Activated CD4-positive, CD25-positive, alpha-beta regulatory T cell treated with anti-CD3 and anti-CD28 coated beads, Interleukin-2, amount 50 U/mL, for 72 hours (primary cell): ENCODE data around the gene THUMPD1.
A peak's percentile ranks its signal among the peaks of the same experiment; 100 is the strongest.
"Not testable (repeated sequence)": the region's sequence is repeated elsewhere in the genome, so short reads cannot be mapped to it uniquely, and the experiment has no call there.

Experiments used
- DNase-seq: peaks from one replicate; pipeline ENCODE4 v3.0.0; 2021

Gene THUMPD1

DNA sequence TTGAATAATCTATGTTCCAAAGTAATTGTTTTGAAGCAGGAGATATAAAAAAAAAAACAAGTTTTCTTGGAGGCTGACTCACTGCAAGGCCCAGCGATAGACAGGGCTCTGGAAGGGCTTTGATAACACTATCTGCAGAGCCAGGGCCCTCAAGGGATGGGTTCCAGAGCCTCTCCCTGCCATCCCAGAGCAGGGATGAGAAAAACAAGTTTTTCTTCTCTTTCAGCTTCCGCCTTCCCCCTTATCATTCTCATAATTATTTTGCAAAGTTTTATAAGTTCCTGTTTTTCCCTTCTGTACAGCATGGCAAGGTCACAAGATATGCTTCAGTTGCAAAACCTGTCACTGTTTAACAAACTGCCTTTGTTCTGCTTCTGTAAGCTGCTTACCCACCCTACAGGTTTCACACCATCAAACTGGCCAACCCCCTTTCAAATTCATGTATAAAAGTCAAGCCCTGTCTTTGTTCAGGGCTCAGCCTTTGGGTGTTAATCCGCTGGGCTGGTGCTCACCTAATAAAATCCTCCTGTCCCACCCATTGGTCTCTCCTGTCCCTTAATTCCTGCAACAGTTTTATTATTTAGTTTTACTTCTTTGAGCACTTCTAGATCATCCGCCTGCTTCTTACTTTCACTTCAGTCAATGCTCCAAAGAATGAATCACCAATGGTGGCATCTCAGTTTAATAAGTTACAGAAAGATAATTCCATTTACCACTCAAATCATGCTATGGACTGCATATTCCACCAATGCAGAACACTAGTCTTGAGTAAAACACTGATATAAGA is 5.6 kb upstream of the THUMPD1 start:
- no peak for DNase-seq

DNA sequence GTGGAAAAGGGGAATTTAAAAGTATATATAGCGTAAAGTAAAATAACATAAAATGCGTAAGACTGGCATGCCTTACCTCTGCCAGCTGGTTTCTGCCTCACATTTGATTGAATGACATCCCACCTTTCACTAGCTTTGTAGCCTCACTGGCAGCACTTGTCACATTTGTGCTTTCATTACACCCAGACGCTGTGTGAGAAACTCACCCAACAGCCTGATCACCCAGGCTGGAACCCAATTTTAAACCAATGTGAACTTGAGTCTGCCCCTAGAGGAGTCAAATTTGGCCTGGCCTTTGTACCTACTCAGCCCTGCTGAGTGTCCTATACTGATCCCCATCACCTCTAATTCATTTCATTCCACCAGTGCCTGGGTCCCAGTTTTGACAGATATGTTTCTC is 4.8 kb upstream of the THUMPD1 start:
- no peak for DNase-seq

DNA sequence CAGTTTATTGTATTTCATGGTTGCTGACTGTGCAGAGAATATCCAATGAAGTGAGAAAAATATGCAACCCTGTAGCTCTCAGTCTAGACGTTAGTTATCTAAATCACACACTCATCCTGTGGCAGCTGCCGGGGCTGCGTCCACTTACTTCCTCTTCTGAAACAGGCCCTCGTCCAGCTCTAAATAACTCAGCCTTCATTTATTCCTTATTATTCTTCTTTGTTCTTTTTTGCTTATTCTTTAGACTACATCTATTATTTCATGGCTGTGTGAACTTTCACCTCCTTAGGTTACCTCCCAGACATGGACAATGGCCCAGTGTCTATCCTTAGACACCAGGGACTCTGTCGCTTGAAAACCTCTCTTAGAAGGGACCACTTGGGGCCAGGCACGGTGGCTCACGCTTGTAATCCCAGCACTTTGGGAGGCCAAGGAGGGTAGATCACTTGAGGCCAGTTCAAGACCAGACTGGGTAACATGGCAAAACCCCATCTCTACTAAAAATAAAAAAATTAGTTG is 3.4 kb upstream of the THUMPD1 start:
- DNase-seq, result no peak

DNA sequence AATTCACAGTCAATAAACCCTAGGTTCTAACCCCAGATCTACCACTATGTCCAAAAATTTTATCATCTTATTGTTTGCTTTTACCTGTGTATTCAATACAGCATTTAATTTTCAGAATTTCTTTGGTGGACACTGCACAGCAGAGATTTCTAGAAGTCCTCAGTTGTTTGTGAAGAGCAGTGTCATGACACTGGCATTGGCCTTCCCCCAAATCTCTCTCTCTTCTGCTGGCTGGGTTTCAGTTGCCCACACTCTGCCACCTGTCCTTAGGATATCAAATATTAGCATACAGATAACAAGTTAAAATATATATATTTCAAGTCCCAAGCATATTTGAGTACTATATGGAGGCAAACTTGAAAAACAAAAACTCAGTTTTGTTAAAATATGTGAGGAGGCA is 2.0 kb upstream of the THUMPD1 start:
- no peak for DNase-seq

DNA sequence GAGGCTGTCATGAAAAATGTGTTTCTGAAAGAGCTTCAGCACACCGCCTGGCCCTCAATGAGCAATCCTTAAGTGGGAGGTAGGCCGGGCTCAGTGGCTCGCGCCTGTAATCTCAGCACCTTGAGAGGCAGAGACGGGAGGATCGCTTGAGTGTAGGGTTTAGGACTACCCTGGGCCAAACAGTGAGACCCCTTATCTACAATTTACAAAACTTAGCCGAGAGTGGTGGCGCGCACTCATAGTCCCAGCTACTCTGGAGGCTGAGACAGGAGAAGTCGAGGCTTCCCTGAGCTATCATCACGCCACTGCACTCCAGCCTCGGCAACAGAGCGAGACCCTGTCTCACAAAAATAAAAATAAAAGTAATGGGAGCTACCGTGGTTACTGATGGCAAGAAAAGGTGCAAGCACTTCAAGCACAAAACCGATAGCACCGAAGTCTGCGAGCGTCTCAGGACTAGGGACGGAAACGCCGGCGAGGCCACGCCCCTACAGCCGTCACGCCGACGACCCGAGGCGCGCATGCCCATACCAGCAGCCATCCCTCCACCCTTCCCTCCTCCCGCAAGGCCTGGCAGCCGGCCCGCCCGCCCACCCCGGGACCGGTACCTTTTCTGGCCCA is 607 bp downstream of the THUMPD1 start:
- DNase-seq, result peak; percentile 90

DNA sequence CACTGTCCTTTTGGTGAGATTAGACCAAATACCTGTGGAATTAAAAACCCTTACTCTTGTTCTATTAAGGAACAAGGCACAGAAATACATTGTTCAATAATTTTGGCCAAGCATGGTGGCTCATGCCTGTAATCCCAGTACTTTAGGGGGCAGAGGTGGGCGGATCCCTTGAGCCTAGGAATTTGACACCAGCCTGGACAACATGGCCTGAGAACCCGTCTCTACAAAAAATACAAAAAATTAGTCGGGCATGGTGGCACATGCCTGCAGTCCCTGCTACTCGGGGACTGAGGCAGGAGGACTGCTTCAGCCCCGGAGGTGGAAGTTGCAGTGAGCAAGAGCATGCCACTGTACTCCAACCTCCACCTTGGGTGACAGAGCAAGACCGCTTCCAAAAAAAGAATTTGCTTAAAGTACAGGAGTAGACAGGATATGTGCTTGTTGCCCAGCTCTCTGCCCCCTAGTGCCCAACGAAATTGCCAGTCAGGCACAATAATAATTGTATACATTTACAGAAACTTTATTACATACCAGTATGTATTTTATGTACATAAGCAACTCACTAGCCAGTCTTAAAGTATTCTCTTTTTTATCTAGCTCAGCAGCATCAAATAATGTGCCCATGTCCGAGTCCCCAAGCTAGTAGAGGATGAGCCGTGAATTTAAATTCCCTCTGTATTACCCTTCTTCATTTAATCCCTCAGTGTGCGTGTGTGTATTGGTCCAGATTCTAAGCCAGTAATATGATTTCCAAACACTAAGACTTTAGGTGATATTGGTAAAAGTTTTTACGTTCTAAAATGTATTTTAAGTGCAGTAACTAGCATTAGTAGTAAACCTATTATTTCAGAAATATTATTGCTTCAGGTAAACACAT is 1.4 kb downstream of the THUMPD1 start:
- no peak for DNase-seq

DNA sequence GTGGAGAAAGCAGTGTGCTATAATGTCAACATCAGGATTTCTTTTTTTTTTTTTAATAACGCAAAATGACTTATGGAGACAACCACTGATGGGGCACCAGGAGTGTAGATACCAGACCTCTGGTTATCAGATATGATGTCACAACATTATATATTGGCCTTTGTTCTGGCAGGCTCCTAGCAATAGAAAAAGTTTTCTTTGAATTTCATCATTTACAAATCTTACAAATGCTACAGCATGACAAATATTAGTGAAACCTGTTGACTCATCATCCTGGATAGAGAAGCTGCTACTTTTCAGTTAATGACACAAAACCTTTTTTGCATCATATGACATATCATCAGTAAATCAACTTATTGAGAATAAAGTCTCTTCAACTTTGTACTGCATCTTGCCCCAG is 6.1 kb downstream of the THUMPD1 start:
- DNase-seq, result no peak

DNA sequence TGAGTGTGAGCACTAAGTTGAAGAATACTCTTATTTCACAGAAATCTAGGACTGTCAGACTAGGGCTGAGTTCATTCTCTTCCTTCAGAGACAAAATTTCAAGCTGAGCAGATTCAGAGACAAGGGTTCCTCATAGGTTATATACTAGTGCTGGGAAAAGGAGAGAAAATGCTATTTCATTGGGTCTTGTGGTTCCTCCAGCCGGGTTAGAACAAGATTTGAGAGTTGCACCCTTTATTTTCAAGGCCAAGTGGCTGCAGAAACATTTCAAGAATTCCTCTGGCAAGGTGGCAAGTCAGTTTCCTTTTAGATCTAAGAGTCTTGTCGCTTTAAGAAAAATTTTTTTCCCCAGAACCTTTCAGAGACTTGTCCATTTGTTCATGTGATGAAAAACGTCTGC is 6.8 kb downstream of the THUMPD1 start:
- DNase-seq, result no peak

DNA sequence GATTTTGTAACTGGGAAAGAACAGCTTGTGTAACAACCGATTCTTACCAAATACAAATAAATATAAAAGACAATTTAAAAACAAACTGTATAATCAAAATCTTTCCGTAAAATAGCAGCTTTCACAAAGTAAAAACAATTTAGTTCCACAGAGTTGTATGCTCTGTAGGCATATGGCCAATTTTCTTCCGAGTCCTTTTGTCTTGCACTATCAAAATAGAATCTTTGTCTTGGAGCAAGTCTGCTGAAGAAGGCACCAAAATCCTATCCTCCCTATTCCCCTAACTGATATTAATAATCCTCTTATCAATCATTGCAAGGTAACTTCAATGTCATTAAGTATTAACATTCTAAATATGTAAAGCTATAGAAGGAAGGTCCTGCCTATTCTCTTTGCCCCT is 7.6 kb downstream of the THUMPD1 start:
- no peak for DNase-seq

DNA sequence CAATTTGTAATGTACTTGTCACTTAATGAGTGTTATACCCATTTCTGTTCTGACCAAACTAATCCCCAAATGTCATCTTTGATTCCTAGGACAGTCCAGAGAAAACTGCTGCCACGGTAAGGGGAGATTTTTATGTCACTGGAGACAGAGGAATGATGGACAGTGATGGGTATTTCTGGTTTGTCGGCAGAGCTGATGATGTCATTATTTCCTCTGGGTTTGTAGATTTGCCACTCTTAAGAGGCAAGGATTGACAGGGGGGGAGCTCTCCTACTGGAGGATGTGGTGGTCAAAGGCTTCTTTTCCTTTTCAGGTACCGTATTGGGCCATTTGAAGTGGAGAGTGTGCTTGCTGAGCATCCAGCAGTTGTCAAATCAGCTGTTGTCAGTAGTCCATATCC is 12.5 kb downstream of the THUMPD1 start:
- DNase-seq, result no peak

DNA sequence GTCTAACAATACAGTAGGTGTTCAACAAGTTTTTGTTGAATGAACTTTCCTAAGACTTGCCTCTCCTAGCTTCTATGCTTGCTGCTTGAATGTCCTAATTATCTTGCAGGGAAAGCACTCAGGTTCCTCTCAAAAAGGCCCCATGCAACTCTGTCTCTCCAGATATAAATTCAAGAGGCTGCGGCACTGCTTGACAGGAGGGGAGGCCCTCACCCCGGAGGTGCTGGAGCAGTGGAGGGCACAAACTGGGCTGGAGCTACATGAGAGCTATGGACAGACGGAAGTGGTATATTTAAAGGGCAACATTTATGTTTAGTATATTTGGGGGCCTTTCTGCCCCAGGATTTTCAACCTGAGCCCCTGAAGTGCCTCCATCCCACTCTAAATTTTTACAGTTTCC is 14.4 kb downstream of the THUMPD1 start:
- DNase-seq, result no peak

DNA sequence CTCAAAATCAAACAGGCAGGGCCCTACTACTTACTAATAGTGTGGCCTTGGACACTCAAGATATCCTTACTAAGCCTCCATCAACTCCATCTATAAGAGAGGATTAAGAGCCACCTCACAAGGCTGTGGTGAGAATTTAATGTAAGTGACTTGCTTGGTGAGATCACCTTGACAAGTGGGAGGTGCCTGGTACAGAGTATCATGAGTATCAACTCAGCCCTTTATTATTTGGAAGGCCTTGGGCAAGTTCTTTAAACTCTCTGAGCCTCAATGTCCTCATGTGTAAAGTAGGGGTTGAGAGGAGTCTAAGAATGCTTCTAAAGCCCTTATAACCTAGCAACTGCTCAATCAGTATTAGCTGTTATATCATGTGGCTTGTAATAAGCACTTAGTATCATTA is 15.0 kb downstream of the THUMPD1 start:
- DNase-seq, result no peak

DNA sequence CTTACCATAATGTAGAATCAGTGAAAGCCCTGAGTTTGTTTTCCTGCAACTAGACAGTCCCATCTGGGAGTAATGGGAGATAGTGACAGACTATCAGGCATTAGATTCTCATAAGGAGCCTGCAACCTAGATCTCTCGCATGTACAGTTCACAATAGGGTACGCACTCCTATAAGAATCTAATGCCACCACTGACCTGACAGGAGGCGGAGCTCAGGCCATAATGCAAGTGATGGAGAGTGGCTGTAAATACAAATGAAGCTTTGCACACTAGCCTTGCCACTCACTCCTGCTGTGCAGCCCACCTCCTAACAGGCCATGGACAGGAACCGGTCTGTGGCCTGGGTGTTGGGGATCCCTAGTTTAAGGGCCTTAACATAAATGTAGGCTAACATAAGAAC is 21.4 kb downstream of the THUMPD1 start:
- no peak for DNase-seq

DNA sequence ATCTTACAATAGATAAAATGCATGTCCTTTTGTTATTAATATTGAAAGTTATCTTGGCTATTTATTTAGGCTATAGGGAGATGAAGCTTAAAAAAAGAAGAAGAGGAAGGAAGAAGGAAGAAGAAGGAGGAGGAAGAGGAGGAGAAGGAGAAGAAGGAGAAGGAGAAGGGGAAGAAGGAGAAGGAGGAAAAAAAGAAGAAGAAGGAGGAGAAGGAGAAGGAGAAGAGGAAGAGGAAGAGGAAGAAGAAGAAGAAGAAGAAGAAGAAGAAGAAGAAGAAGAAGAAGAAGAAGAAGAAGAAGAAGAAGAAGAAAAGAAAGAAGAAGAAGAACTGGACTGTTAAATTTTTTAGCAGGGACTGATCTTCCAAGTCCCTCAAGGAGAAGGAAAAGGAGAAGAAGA is 23.9 kb downstream of the THUMPD1 start:
- DNase-seq, result not testable (repeated sequence)

DNA sequence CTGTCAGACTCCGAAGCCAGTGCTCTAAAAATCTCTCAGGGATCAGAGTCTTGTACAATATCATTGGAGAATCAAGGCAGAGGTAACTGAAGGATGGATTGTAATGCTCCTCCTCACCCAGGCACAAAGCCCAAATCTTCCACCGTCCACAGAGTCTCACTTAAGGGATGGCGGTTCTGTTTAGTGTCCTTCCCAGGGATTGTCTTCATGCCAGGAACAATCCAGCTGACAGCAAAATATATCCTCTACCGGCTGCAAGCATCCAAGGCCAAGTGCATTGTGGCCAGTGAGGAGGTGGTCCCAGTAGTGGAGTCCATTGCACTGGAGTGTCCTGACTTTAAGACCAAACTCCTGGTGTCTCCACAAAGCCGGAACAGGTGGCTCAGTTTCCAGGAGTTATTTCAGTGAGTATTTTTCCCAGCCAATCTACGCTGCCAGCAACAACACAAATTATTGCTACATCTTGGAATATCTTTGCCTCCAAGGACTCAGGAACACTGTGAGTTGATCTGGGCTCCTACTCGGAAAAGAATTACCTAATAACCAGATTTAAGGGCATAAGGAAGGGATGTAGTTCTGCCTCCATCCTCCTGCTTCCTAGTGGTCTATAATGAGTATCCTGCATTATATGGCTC is 30.2 kb downstream of the THUMPD1 start:
- DNase-seq, result no peak

DNA sequence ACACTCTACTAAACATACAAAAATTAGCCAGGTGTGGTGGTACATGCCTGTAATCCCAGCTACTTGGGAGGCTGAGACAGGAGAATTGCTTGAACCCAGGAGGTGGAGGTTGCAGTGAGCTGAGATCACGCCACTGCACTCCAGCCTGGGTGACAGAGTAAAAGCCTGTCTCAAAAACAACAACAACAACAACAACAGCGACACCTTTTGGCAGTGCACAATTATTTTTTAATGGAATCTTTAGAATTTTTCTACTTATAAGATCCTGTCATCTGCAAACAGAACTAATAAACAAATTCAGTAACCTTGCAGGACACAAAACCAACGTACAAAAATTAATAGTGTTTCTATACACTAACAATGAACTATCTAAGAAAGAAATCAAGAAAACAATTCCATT is 33.5 kb downstream of the THUMPD1 start:
- not testable (repeated sequence) for DNase-seq

DNA sequence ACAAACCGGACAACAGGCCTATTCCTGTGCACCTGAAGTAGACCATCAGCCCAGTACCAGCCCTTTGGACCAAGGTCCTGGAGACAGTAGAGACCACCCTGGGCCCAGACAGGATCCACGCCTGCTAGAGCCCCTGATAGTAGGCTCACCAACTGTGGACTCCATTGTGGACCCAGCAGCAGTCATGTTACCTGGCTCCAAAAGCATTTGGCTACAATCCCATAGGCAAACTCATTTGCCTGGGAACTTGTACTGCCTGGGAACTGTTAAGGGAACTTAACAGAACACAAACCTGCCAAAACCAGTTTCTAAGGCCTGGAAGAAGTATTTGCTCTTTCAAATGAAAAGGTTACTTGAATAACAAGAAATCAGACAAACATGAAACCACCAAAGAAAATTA is 34.2 kb downstream of the THUMPD1 start:
- DNase-seq, result no peak

DNA sequence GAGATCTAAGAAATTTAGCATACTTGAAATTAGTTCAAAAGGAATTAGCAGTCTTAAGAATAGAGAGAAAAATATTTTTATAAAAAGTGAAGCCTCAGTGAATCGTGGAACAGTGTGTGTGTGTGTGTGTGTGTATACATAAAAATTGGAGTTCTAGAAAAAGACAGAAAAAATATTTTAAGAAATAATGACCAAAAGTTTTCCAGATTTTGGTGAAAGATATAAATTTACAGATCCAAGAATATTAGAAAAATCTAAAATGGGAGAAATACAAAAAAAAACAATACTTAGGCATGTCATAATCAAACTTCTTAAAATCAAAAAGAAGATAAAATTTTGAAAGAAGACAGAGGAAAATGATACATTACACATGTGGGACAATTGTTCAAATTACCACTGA is 35.6 kb downstream of the THUMPD1 start:
- DNase-seq, result not testable (repeated sequence)

DNA sequence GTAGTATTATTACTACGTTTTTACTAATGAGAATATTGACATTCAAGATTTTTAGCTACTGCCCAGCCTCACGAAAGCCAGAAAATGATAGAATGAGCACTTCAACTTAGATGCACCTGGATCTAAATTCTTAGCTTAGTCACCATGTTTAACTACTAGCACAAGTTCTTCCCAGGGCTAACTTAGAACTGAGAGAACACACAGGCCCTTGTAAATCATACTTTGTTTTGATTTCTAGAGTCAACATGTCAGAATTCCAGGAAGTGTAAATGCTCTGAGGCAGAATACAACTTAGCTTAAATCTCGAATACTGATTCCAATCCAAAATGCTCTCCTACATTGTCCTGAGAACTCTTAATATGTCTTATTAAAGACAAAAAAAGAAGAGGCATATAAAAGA is 37.3 kb downstream of the THUMPD1 start:
- DNase-seq, result no peak

DNA sequence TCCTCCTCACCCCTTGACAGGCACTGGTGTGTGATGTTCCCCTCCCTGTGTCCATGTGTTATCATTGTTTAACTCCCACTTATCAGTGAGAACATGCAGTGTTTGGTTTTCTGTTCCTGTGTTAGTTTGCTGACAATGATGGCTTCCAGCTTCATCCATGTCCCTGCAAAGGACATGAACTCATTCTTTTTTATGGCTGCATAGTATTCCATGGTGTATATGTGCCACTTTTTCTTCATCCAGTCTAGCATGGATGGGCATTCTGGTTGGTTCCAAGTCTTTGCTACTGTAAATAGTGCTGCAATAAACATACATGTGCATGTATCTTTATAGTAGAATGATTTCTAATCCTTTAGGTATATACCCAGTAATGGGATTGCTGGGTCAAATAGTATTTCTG is 39.9 kb downstream of the THUMPD1 start:
- not testable (repeated sequence) for DNase-seq

DNA sequence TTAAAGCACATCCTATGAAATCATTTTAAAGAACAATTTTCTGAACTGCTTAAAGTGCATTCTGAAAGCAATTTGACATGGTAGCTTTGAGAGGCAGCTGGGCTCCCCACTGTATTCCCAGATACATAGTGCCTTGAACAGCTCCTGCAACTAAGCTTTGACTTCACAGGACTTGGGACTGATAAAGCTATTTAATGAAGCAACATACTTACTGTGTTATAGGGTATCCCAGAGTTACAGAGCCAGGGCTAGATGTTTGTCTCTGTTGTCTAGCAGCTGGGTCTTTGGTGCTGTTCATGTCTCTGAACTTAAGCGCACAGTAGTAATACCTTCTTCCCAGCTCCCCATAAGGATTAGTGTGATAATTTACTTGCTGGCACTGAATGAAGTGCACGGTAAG is 45.0 kb downstream of the THUMPD1 start:
- no peak for DNase-seq

DNA sequence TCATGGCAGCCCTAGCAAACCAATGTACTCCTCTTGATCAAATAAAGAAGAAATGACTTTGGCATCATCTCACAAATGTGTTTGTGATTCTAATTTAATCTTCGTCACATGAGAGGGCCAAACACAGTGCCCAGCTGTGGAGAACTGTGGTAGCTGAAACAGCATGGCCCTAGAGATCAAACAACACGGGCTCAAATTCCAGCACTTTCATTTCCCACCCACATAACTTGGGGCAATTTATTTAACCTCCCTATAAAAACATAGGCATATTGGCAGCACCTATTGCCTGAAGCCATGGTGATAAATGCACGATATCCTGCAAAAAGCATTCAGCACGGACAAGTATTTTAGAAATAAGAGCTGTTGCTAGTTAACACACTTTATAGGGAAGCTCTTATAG is 46.6 kb downstream of the THUMPD1 start:
- DNase-seq, result no peak

DNA sequence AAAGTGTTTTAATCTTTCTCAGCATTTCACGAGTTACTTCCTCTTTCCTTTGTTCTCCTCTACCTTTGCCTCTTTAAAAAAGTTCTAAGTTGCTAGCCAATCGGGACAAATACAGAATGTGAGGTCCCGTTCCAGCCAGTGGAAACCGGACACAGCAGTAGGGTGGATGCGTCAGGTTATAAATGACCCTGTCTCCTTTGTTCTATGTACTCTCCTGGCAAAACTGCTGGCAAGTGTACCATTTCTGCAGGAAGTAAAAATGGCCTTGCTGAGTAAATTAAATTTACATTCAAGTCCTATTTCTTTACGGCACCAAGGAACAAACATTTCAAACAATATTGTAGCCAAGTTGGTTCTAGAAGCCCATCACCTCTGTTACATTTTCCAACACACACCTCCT is 47.5 kb downstream of the THUMPD1 start:
- DNase-seq, result not testable (repeated sequence)
